Measurements from ENCODE around the gene TK2.
"Not testable (repeated sequence)": the region's sequence is repeated elsewhere in the genome, so short reads cannot be mapped to it uniquely, and the experiment has no call there.

TK2 gene

GRCh38 chr16:66569827-66570405, 20.0 kb upstream of the TK2 start:
- DNase-seq, result no peak

- no peak for DNase-seq
Observed at GRCh38 chr16:66569131-66569530, 19.2 kb upstream of the TK2 start.

- no peak for DNase-seq
Observed at GRCh38 chr16:66568355-66568754, 18.4 kb upstream of the TK2 start.

GRCh38 chr16:66567270-66567669, 17.3 kb upstream of the TK2 start:
- DNase-seq, result not testable (repeated sequence)

- DNase-seq, result no peak
Observed at GRCh38 chr16:66566051-66566901, 16.4 kb upstream of the TK2 start, which contains the start of gene CMTM1. CMTM1 (plus strand) TSS chr16:66566439; CDS start chr16:66566514, 75 bp downstream.

- no peak for DNase-seq
Observed at GRCh38 chr16:66563574-66564334, 13.8 kb upstream of the TK2 start.

- DNase-seq, result no peak
Observed at GRCh38 chr16:66562986-66563385, 13.1 kb upstream of the TK2 start.

- DNase-seq, result no peak
Observed at GRCh38 chr16:66562409-66562808, 12.5 kb upstream of the TK2 start.

GRCh38 chr16:66561381-66562080, 11.6 kb upstream of the TK2 start:
- no peak for DNase-seq

- no peak for DNase-seq
Observed at GRCh38 chr16:66560107-66560506, 10.2 kb upstream of the TK2 start.

GRCh38 chr16:66554495-66554894, 4.6 kb upstream of the TK2 start:
- DNase-seq, result no peak

GRCh38 chr16:66554021-66554420, 4.1 kb upstream of the TK2 start:
- no peak for DNase-seq

GRCh38 chr16:66553223-66553622, 3.3 kb upstream of the TK2 start:
- DNase-seq, result no peak

GRCh38 chr16:66552286-66553177, 2.6 kb upstream of the TK2 start, which contains the start of gene CKLF:
CKLF (plus strand) TSS chr16:66552576; CDS start chr16:66552716, 140 bp downstream.
- peak; percentile 75 to 76 for DNase-seq

GRCh38 chr16:66551788-66552285, 1.9 kb upstream of the TK2 start:
- DNase-seq, result no peak

- peak; percentile 26 to 52 for DNase-seq
Observed at GRCh38 chr16:66551348-66551759, 1.4 kb upstream of the TK2 start.

- DNase-seq, result no peak
Observed at GRCh38 chr16:66548868-66549267, 1.1 kb downstream of the TK2 start.

- DNase-seq, result no peak
Observed at GRCh38 chr16:66548068-66548467, 1.9 kb downstream of the TK2 start.

- DNase-seq, result no peak
Observed at GRCh38 chr16:66547101-66547989, 2.6 kb downstream of the TK2 start.

GRCh38 chr16:66544016-66544757, 5.7 kb downstream of the TK2 start:
- no peak for DNase-seq
